GM19193 (cell line): ENCODE data around the gene FAH.

ENCODE experiments used
- POLR2A ChIP-seq: IDR thresholded peaks from 4 replicates; pipeline ENCODE4 v1.6.1; 2011; ENCODE audit not compliant: insufficient read depth, insufficient read length; ENCODE audit errors: extremely low read depth

The FAH gene

GRCh38 chr15:80136854-80137253, 15.9 kb upstream of the FAH start:
- TF ChIP-seq POLR2A, result no peak

DNA sequence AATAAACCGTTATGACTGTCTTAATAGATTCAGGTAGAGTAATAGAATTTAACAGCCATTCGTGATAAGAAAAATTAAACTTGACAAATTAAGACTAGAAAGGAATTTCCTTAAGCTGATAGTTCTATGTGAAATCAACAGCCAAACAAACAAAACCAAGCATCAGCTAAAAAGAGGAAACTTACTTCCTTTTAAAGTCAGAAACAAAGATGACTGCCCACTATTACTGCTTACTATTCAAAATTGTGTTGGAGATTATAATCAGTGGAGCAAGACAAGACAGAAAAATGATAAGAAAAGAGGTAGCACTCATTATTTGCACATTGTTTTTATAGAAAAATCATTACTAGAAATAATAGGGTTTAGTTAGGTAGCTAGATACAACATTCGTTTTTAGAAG, 13.8 kb upstream of the FAH start:
- no peak for TF ChIP-seq POLR2A

GRCh38 chr15:80140909-80141308, 11.9 kb upstream of the FAH start:
- no peak for TF ChIP-seq POLR2A

- TF ChIP-seq POLR2A, result no peak
Observed at GRCh38 chr15:80141916-80142598, 10.7 kb upstream of the FAH start.

GRCh38 chr15:80142646-80143045, 10.2 kb upstream of the FAH start:
- no peak for TF ChIP-seq POLR2A

DNA sequence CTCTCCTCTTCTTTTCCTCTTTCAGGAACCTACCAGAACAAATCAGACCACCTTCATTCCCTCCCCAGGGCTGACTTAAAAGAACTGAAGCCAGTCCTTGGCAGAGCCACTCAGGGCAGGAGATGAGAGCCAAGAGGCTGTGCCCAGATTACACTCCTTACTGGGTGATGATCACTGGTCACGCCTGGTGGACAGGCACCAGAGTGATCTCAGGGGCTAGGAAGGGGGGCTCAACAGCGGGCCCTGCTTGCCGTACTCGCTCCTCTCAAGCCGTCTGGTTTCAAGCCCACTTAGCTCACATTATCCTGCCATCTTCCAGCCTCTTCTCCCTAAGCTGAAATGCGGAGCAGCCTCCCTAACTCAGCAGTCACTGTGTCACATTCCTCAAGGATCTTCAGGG, 1.7 kb upstream of the FAH start:
- TF ChIP-seq POLR2A, result no peak

- TF ChIP-seq POLR2A, result no peak
Observed at GRCh38 chr15:80151576-80151975, 1.2 kb upstream of the FAH start.

DNA sequence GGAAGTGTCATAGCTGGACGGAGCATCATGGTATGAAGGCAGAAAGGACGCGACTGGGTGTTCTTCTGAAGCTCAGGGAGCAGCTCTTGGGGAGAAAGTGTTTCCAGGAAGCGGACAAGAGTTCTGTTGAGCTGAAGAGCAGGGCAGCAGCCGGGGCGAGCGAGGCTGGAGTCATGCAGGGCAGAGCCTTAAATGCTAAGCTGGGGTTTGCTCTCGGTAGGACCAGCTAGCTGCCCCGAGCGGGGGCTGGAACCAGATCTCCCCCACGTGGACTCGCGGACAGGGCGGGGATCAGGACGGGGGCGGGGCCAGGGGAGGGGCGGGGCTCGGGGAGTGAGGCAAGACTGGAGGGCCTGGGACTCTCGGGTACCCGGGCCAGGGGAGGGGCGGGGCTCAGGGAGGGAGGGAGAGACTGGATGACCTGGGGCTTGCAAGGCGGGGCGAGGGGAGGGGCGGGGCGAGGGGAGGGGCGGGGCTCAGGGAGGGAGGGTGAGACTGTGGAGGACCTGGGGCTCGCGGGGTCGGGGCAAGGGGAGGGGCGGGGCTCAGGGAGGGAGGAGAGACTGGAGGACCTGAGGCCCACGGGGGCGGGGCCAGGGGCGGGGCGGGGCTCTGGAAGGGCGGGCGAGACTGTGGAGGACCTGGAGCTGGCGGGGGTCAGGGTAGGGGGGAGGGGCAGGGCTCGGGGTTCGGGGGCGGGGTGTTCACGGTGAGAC, 461 bp upstream of the FAH start:
- no peak for TF ChIP-seq POLR2A

DNA sequence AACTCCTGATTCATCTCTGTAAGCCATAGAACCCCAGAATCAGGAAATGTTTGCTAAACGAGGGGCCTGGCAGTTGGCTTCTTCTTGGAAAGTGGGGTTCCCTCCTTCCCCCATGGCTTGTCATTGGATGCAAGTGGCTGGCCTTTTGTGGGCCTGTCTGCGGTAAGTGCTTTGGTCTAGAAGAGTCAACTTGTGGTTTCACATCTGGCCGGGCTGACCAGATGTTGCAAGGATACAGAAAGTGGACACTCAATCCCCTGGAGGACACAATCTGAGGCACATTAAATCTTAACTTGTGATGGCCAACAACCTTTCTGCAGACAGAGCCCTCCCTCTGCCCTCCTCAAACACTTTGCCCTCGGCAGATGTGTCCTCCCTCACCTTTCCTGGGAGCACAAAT, 1.1 kb downstream of the FAH start:
- no peak for TF ChIP-seq POLR2A

DNA sequence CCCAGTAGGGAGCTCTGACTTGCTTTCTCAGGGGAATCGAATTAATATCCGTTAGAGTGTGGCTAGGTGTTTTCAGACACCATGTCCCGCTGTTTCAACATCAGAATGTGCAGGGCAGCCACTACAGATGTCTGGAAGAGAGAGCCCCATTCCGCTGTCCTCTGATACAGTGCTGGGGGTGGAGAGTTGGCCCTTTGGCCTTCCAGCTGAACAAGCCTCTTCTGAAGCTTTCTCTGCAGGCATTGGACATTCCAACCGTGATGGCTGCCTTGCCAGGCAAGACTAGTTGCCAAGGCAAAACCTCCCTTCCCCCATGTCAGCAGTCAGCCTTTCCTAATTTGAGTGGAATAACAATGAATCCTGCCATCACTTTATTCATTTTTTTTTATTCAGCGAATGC, 1.5 kb downstream of the FAH start:
- no peak for TF ChIP-seq POLR2A

GRCh38 chr15:80155001-80155377, 2.2 kb downstream of the FAH start:
- TF ChIP-seq POLR2A, result no peak

- no peak for TF ChIP-seq POLR2A
Observed at GRCh38 chr15:80156176-80156720, 3.4 kb downstream of the FAH start.

DNA sequence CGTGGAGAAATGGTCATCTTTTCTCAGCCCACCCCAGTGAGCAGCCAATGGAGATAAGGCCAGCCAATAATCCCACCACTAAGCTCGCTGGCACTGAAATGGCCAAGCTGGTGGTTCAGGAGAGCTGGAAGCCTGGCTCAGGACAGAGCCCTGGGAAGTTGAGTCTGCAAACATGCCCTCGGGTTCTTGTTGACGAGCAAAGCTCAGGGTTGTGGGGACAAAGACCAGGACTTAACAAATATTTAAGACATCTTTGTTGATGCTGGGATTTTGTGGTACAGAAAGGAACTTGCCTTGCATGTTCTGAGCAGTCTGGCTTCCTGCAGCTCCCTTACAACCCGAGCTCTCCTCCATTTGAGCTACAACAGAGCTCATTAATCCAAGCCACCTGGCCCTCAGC, 4.4 kb downstream of the FAH start:
- TF ChIP-seq POLR2A, result no peak

GRCh38 chr15:80159301-80159700, 6.5 kb downstream of the FAH start:
- no peak for TF ChIP-seq POLR2A

DNA sequence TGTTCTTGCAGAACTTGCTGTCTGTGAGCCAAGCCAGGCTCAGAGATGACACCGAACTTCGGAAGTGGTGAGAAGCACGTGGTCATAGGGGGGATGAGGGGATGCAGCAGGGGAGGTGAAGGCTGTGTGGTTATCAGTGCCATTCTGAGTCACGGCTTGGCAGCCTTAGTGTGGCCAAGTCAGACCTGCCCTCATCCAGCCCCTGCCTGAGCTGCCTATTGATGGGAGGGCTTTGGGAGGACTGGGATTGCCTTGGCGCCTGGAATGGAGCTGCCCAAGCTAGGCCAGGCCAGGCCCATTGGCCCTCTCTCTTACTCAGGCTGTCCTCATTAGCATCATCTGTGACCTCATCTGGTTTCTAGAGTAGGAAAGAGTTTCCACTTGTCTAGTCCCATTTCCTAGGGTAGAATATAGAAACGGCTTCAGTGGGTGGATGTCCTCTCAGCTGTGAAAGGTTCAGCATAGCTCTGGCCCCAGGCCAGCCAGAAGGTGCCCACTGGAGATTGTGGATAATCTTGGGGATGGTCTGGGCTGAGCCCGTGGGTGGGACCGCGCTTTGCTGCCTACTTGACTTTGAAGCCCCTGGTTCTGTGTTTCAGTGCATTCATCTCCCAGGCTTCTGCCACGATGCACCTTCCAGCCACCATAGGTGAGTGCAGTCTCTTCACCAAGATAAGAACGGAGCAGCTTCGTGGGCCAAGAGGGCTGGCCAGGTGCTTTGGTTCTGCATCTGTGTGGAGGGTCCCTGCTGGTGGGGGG, 7.2 kb downstream of the FAH start:
- TF ChIP-seq POLR2A, result no peak
